Heart right ventricle (tissue), 16 donors: ENCODE measurements around the gene TMCC3. TPM values are rescaled to one million over a fixed set of nuclear protein-coding genes. Genes with fewer than 3 reads are reported as not detected.

ENCODE experiments used
- ATAC-seq, 8 donors: fragments of 200-7000 bp; cut with Tn5 transposase; one replicate each; pipeline ENCODE4 v1.9.1; 2020; ENCODE audit warnings: mild to moderate bottlenecking in 8 of 8, moderate library complexity in 8 of 8, moderate number of reproducible peaks in 1 of 8
- DNase-seq, 2 donors: peaks; one replicate each; pipeline ENCODE4 v3.0.0-alpha.2; 2020
- H3K27ac ChIP-seq, 10 donors: fragments of 200-600 bp; sonication (generic) in 2 of 10; one replicate each; pipeline versions ENCODE4 v1.5.0 to v1.8.0; 2020 to 2022; ENCODE audit warnings: mild to moderate bottlenecking in 3 of 10
- H3K27me3 ChIP-seq, 7 donors: fragments of 200-600 bp; one replicate each; pipeline ENCODE4 v1.8.0; 2021 to 2022; ENCODE audit warnings: mild to moderate bottlenecking in 2 of 7
- H3K36me3 ChIP-seq, 9 donors: fragments of 200-600 bp; sonication (generic) in 1 of 9; one replicate each; pipeline versions ENCODE4 v1.5.0 to v1.8.0; 2020 to 2022; ENCODE audit warnings: mild to moderate bottlenecking in 2 of 9
- H3K4me1 ChIP-seq, 9 donors: fragments of 200-600 bp; sonication (generic) in 1 of 9; one replicate each; pipeline versions ENCODE4 v1.5.0 to v1.8.0; 2020 to 2022; ENCODE audit warnings: mild to moderate bottlenecking in 4 of 9
- H3K4me3 ChIP-seq, 10 donors: fragments of 200-600 bp; sonication (generic) in 2 of 10; one replicate each; pipeline versions ENCODE4 v1.5.0 to v1.8.0; 2020 to 2022; ENCODE audit warnings: mild to moderate bottlenecking in 7 of 10, moderate library complexity in 2 of 10
- H3K9me3 ChIP-seq, 11 donors: fragments of 200-600 bp in 10 of 11; sonication (generic) in 2 of 11; one replicate each; pipeline versions ENCODE4 v1.5.0 to v1.8.0; 2013 to 2022; ENCODE audit warnings: mild to moderate bottlenecking in 2 of 11, control low read depth in 1 of 11, moderate library complexity in 1 of 11
- CTCF ChIP-seq, 9 donors: fragments of 200-600 bp; sonication (generic) in 2 of 9; IDR thresholded peaks; one replicate each; pipeline versions ENCODE4 v1.5.0 to v1.8.0; 2021 to 2022; ENCODE audit warnings: antibody characterized with exemption in 9 of 9, mild to moderate bottlenecking in 5 of 9, moderate library complexity in 1 of 9
- WGBS, 2 donors: extraction: QIAGEN DNeasy Blood & Tissue Kit; methylation state at CpG; one replicate each; pipeline ENCODE4 v1.1.7; 2013; ENCODE audit warnings: inconsistent platforms in 1 of 2; 5-methylcytosine and 5-hydroxymethylcytosine counted together
- intact Hi-C, 10 donors: fragments of 100-400 bp; cut with DNase I; formaldehyde crosslinking; loops; one replicate each; pipeline versions ENCODE4 v1.11.1 to v1.14.2; 2022
- polyA plus RNA-seq, 2 donors: library from polyadenylated mRNA; stranded (reverse); fragments of 200-250 nt; gene quantifications; one replicate each; pipeline ENCODE4 v1.2.3, GENCODE V29; 2013
- total RNA-seq, 10 donors: library from RNA; stranded (reverse); fragmentation: NEBNext Ultra II Directional in 3 of 10; extraction: Animal tissue kit (Norgen Biotek cat#: 25700) in 3 of 10; gene quantifications; one replicate each; pipeline versions ENCODE4 v1.2.1 to v1.2.4, GENCODE V29; 2021 to 2023
- donor health status: Arrhythmogenic right ventricular cardiomyopathy.
- donor health status: ischemic (EF 13 %, LVEDD 7.1; RV severe dilation, severe dysfunction).
- donor health status: healthy with polysubstance abuse.
- donor health status: DM: no; HTN: yes; CAD: no.
- donor health status: DM: no; HTN: no; CAD: no.
- donor health status: ischemic (EF 25% LVEDD 6.9; RV normal size, moderate dysfunction).
- donor health status: ischemic (EF 25% LVEDD 5.7; RV mildly dilated, moderate dysfunction).
- donor health status: healthy.
- donor health status: DM: yes; HTN: yes; CAD: no.
- donor health status: Ischemic cardiomyopathy.
- donor health status: ischemic (EF 35%, LVEDD 5.7; RV mildly dilated, moderate dysfunction).
- donor health status: nonischemic (EF 11% LVEDD 7.7; RV severe dilation, severe dysfunction).
- donor health status: DM: yes; HTN: yes; CAD: no.
- donor health status: PGD.
- donor health status: ischemic (EF 29% LVEDD 5.4; RV normal size, mild dysfunction).
- donor health status: nonischemic (EF 23%, LVEDD 6.1; RV moderate dilation, normal function).

Gene TMCC3
- total and polyA plus RNA-seq, 12 donors: 0.88 to 7.3 (median 3.0) TPM

- peaks cover 0 to 23% (median 0%) of the 10 kb centered on the region in 9 donors for H3K36me3 ChIP-seq
- TF ChIP-seq CTCF (IDR thresholded peaks at IDR 0.05): no peak
- no peak overlapping the region for H3K4me3 ChIP-seq
- H3K27me3 ChIP-seq: peaks cover 0 to 6% (median 0%) of the 10 kb centered on the region in 7 donors
- DNase-seq: no peak
- no peaks in the 10 kb centered on the region for H3K9me3 ChIP-seq
- intact Hi-C loops: no loop called here
- WGBS, 2 donors: 84 to 91% methylated on average over 7 of the region's 7 CpGs
- peak in 1 of 8 donors; percentile 27 for ATAC-seq
- H3K4me1 ChIP-seq: peaks cover 0 to 9% (median 5%) of the 10 kb centered on the region in 9 donors
- H3K27ac ChIP-seq: no peak overlapping the region
Measured at GRCh38 chr12:94570161-94570560, 80.2 kb downstream of the TMCC3 start.

- Histone ChIP-seq H3K9me3 (no peaks in the 10 kb centered on the region), H3K27me3 (peaks cover 0 to 6% (median 0%) of the 10 kb centered on the region in 7 donors), H3K36me3 (peaks cover 0 to 21% (median 0%) of the 10 kb centered on the region in 9 donors), H3K27ac (no peak overlapping the region), H3K4me3 (no peak overlapping the region), H3K4me1 (peaks cover 0 to 9% (median 5%) of the 10 kb centered on the region in 9 donors)
- no peak for ATAC-seq
- 96 to 97% methylated on average over 6 of the region's 6 CpGs for WGBS, 2 donors
- no peak for TF ChIP-seq CTCF (IDR thresholded peaks at IDR 0.05)
- no peak for DNase-seq
- intact Hi-C loops: loop anchor here in 1 of 10 donors (10.0 kb wide), 1 partner anchor 187 kb away; no protein-coding TSS in a partner anchor
Measured at GRCh38 chr12:94567761-94568160, 82.6 kb downstream of the TMCC3 start.

GRCh38 chr12:94566345-94566744, 84.0 kb downstream of the TMCC3 start:
- ATAC-seq: no peak
- 87 to 89% methylated on average over 8 of the region's 8 CpGs for WGBS, 2 donors

GRCh38 chr12:94565683-94566082, 84.7 kb downstream of the TMCC3 start:
- Histone ChIP-seq H3K27ac (no peak overlapping the region), H3K36me3 (peaks cover 0 to 17% (median 0%) of the 10 kb centered on the region in 9 donors), H3K9me3 (no peaks in the 10 kb centered on the region), H3K27me3 (peaks cover 0 to 6% (median 0%) of the 10 kb centered on the region in 7 donors), H3K4me1 (peaks cover 0 to 1% (median 0%) of the 10 kb centered on the region in 9 donors), H3K4me3 (no peak overlapping the region)
- ATAC-seq (no peak), DNase-seq (no peak)
- no peak for TF ChIP-seq CTCF (IDR thresholded peaks at IDR 0.05)
- intact Hi-C loops: loop anchor here in 1 of 10 donors (10.0 kb wide), 1 partner anchor 189 kb away; no protein-coding TSS in a partner anchor
- 96 to 97% methylated on average over 8 of the region's 8 CpGs for WGBS, 2 donors

More at GRCh38 chr12:94566345-94566744, 84.0 kb downstream of the TMCC3 start:
- Histone ChIP-seq H3K27ac (no peak overlapping the region), H3K36me3 (peaks cover 0 to 21% (median 0%) of the 10 kb centered on the region in 9 donors), H3K4me3 (no peak overlapping the region), H3K9me3 (no peaks in the 10 kb centered on the region), H3K27me3 (peaks cover 0 to 6% (median 0%) of the 10 kb centered on the region in 7 donors), H3K4me1 (peaks cover 0 to 4% (median 0%) of the 10 kb centered on the region in 9 donors)
- DNase-seq: no peak
- TF ChIP-seq CTCF (IDR thresholded peaks at IDR 0.05): no peak
- intact Hi-C loops: loop anchor here in 1 of 10 donors (10.0 kb wide), 1 partner anchor 188 kb away; no protein-coding TSS in a partner anchor
